Heart left ventricle (tissue), 16 donors: ENCODE measurements around the gene PTPN12. TPM values are rescaled to one million over a fixed set of nuclear protein-coding genes. Genes with fewer than 3 reads are reported as not detected.

Experiments
- ATAC-seq, 4 donors: fragments of 200-7000 bp; cut with Tn5 transposase; one replicate each; pipeline ENCODE4 v1.9.1; 2020 to 2022; ENCODE audit warnings: moderate library complexity in 4 of 4, mild to moderate bottlenecking in 3 of 4, moderate number of reproducible peaks in 1 of 4
- DNase-seq, 5 donors: peaks; one replicate each; pipeline ENCODE4 v3.0.0-alpha.2; 2020
- H3K27ac ChIP-seq, 12 donors: fragments of 200-600 bp; sonication (generic) in 4 of 12; one replicate each; pipeline versions ENCODE4 v1.5.0 to v1.8.0; 2016 to 2022; ENCODE audit warnings: mild to moderate bottlenecking in 2 of 12
- H3K27me3 ChIP-seq, 9 donors: fragments of 200-600 bp; sonication (generic) in 2 of 9; one replicate each; pipeline versions ENCODE4 v1.5.1 to v1.8.0; 2016 to 2022; ENCODE audit warnings: mild to moderate bottlenecking in 3 of 9
- H3K36me3 ChIP-seq, 9 donors: fragments of 200-600 bp; sonication (generic) in 2 of 9; one replicate each; pipeline versions ENCODE4 v1.5.0 to v1.8.0; 2018 to 2022; ENCODE audit warnings: mild to moderate bottlenecking in 2 of 9
- H3K4me1 ChIP-seq, 12 donors: fragments of 200-600 bp; sonication (generic) in 4 of 12; one replicate each; pipeline versions ENCODE4 v1.5.0 to v1.8.0; 2016 to 2022; ENCODE audit warnings: mild to moderate bottlenecking in 3 of 12
- H3K4me3 ChIP-seq, 12 donors: fragments of 200-600 bp; sonication (generic) in 4 of 12; one replicate each; pipeline versions ENCODE4 v1.5.0 to v1.8.0; 2017 to 2022; ENCODE audit warnings: mild to moderate bottlenecking in 9 of 12, moderate library complexity in 4 of 12
- H3K9me3 ChIP-seq, 12 donors: fragments of 200-600 bp; sonication (generic) in 4 of 12; one replicate each; pipeline versions ENCODE4 v1.5.0 to v1.8.0; 2016 to 2022; ENCODE audit warnings: mild to moderate bottlenecking in 1 of 12
- CTCF ChIP-seq, 12 donors: fragments of 200-600 bp; sonication (generic) in 4 of 12; IDR thresholded peaks; one replicate each; pipeline versions ENCODE4 v1.5.0 to v1.8.0; 2018 to 2022; ENCODE audit warnings: antibody characterized with exemption in 12 of 12, mild to moderate bottlenecking in 5 of 12
- POLR2A ChIP-seq, 2 donors: fragments of 450-650 bp; IDR thresholded peaks; one replicate each; pipeline ENCODE4 v1.6.1; 2017; ENCODE audit warnings: antibody characterized with exemption in 2 of 2, mild to moderate bottlenecking in 2 of 2, moderate library complexity in 2 of 2
- WGBS, 4 donors: extraction: QIAGEN DNeasy Blood & Tissue Kit in 2 of 4; methylation state at CpG; one replicate each; pipeline versions ENCODE4 v1.1.5 to v1.1.7; 2013 to 2018; 5-methylcytosine and 5-hydroxymethylcytosine counted together
- intact Hi-C, 10 donors: fragments of 100-400 bp; cut with DNase I; formaldehyde crosslinking; loops; one replicate each; pipeline versions ENCODE4 v1.11.1 to v1.14.2; 2022
- polyA plus RNA-seq, 2 donors: library from polyadenylated mRNA; stranded (reverse); fragments of 200-250 nt; gene quantifications; one replicate each; pipeline ENCODE4 v1.2.3, GENCODE V29; 2013
- total RNA-seq, 9 donors: library from RNA; depleted of rRNA in 2 of 9; stranded (reverse); fragments of >200 nt in 2 of 9; fragmentation: NEBNext Ultra II Directional in 3 of 9; extraction: Animal tissue kit (Norgen Biotek cat#: 25700) in 3 of 9; gene quantifications; one replicate each; pipeline versions ENCODE4 v1.1.0 to v1.2.4, GENCODE V29; 2016 to 2023
- donor health status: ischemic (EF 13 %, LVEDD 7.1; RV severe dilation, severe dysfunction).
- donor health status: healthy with polysubstance abuse.
- donor health status: DM: no; HTN: yes; CAD: no.
- donor health status: DM: no; HTN: no; CAD: no.
- donor health status: ischemic (EF 25% LVEDD 6.9; RV normal size, moderate dysfunction).
- donor health status: ischemic (EF 25% LVEDD 5.7; RV mildly dilated, moderate dysfunction).
- donor health status: healthy.
- donor health status: DM: yes; HTN: yes; CAD: no.
- donor health status: ischemic (EF 35%, LVEDD 5.7; RV mildly dilated, moderate dysfunction).
- donor health status: nonischemic (EF 11% LVEDD 7.7; RV severe dilation, severe dysfunction).
- donor health status: DM: yes; HTN: yes; CAD: no.
- donor health status: PGD.
- donor health status: ischemic (EF 29% LVEDD 5.4; RV normal size, mild dysfunction).
- donor health status: nonischemic (EF 23%, LVEDD 6.1; RV moderate dilation, normal function).

PTPN12 gene
- total and polyA plus RNA-seq, 11 donors = 33.9 to 83.9 (median 41.9) TPM

GRCh38 chr7:77576856-77577255 lies 39.8 kb downstream of the PTPN12 start:
- DNase-seq (no peak), ATAC-seq (no peak)
- Histone ChIP-seq H3K27ac (no peak overlapping the region), H3K27me3 (no peaks in the 10 kb centered on the region), H3K4me1 (peaks cover 0 to 25% (median 5%) of the 10 kb centered on the region in 12 donors), H3K4me3 (no peak overlapping the region), H3K36me3 (peaks cover 0 to 73% (median 55%) of the 10 kb centered on the region in 9 donors), H3K9me3 (no peaks in the 10 kb centered on the region)
- no peak for TF ChIP-seq POLR2A (IDR thresholded peaks at IDR 0.05)
- TF ChIP-seq CTCF (IDR thresholded peaks at IDR 0.05) = no peak
- WGBS, 4 donors = 96 to 99% (median 97%) methylated on average over 3 of the region's 3 CpGs
- intact Hi-C loops = loop anchor here in 2 of 10 donors (5.0 kb wide), 1 partner anchor 35 kb away; no protein-coding TSS in a partner anchor

GRCh38 chr7:77579797-77580196 lies 42.7 kb downstream of the PTPN12 start:
- Histone ChIP-seq H3K4me1 (peaks cover 0 to 25% (median 5%) of the 10 kb centered on the region in 12 donors), H3K27me3 (no peaks in the 10 kb centered on the region), H3K27ac (no peak overlapping the region), H3K4me3 (no peak overlapping the region), H3K9me3 (no peaks in the 10 kb centered on the region), H3K36me3 (peaks cover 0 to 76% (median 41%) of the 10 kb centered on the region in 9 donors)
- TF ChIP-seq CTCF (IDR thresholded peaks at IDR 0.05) = no peak
- no peak for TF ChIP-seq POLR2A (IDR thresholded peaks at IDR 0.05)
- DNase-seq (no peak), ATAC-seq (no peak)
- intact Hi-C loops = loop anchor here in 3 of 10 donors (5.0 to 10.0 kb wide), 2 partner anchors 37 to 45 kb away; partner anchors contain the start of gene PTPN12 (in 1 of the 3)

- intact Hi-C loops = loop anchor here in 1 of 10 donors (10.0 kb wide), 1 partner anchor 46 kb away; the partner anchor contains the start of gene PTPN12
- Histone ChIP-seq H3K4me3 (no peak overlapping the region), H3K27ac (no peak overlapping the region), H3K9me3 (no peaks in the 10 kb centered on the region), H3K4me1 (peaks cover 0 to 25% (median 5%) of the 10 kb centered on the region in 12 donors), H3K36me3 (peaks cover 0 to 76% (median 36%) of the 10 kb centered on the region in 9 donors), H3K27me3 (no peaks in the 10 kb centered on the region)
- no peak for ATAC-seq
- TF ChIP-seq CTCF (IDR thresholded peaks at IDR 0.05) = no peak
- TF ChIP-seq POLR2A (IDR thresholded peaks at IDR 0.05) = no peak
- DNase-seq = no peak
- 76 to 84% (median 79%) methylated on average over 4 of the region's 4 CpGs for WGBS, 4 donors
Observed at GRCh38 chr7:77580762-77581350, 43.8 kb downstream of the PTPN12 start.

- TF ChIP-seq POLR2A (IDR thresholded peaks at IDR 0.05) (no peak), CTCF (IDR thresholded peaks at IDR 0.05) (no peak)
- peaks cover 0 to 86% (median 53%) of the 10 kb centered on the region in 9 donors for H3K36me3 ChIP-seq
- H3K27me3 ChIP-seq = no peaks in the 10 kb centered on the region
- intact Hi-C loops = loop anchor here in 3 of 10 donors (5.0 to 10.0 kb wide), 3 partner anchors 40 to 52 kb away; partner anchors contain the start of gene PTPN12 (in 2 of the 3)
- no peak overlapping the region for H3K4me3 ChIP-seq
- DNase-seq (no peak), ATAC-seq (no peak)
- H3K27ac ChIP-seq = no peak overlapping the region
- 74 to 83% (median 78%) methylated on average over 2 of the region's 2 CpGs for WGBS, 4 donors
- H3K4me1 ChIP-seq = peaks cover 0 to 14% (median 7%) of the 10 kb centered on the region in 12 donors
- H3K9me3 ChIP-seq = no peaks in the 10 kb centered on the region
Observed at GRCh38 chr7:77587272-77587671, 50.2 kb downstream of the PTPN12 start.
